ENCODE results near the gene ZBTB45.

DNA sequence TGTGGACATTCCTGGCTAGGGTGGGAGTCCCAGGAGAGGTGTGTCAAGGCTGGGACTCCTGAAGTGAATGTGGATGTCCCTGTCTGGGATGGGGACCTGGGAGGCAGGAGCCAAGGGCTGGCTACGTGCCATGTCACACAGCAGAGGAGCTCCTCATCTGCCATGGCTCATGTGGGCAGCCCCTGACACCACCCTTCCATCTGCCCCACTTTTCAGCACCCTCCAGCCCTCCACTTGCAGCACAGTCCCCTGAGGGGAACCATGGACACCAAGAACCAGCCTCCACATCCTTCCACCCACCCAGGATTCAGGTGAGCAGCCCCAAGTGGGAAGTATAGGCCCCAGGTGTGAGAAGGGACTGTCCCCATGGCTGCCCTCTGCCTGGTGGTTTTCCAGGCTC is 41.7 kb downstream of the ZBTB45 start:
- TF ChIP-seq POLR2A (IDR thresholded peaks at IDR 0.05), result no peak
- TF ChIP-seq, protein P1, sequence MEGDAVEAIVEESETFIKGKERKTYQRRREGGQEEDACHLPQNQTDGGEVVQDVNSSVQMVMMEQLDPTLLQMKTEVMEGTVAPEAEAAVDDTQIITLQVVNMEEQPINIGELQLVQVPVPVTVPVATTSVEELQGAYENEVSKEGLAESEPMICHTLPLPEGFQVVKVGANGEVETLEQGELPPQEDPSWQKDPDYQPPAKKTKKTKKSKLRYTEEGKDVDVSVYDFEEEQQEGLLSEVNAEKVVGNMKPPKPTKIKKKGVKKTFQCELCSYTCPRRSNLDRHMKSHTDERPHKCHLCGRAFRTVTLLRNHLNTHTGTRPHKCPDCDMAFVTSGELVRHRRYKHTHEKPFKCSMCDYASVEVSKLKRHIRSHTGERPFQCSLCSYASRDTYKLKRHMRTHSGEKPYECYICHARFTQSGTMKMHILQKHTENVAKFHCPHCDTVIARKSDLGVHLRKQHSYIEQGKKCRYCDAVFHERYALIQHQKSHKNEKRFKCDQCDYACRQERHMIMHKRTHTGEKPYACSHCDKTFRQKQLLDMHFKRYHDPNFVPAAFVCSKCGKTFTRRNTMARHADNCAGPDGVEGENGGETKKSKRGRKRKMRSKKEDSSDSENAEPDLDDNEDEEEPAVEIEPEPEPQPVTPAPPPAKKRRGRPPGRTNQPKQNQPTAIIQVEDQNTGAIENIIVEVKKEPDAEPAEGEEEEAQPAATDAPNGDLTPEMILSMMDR (IDR thresholded peaks at IDR 0.05), result no peak

Measured in lower leg skin (tissue), 3 donors.